ENCODE measurements around the gene PHACTR1.

PHACTR1 gene

DNA sequence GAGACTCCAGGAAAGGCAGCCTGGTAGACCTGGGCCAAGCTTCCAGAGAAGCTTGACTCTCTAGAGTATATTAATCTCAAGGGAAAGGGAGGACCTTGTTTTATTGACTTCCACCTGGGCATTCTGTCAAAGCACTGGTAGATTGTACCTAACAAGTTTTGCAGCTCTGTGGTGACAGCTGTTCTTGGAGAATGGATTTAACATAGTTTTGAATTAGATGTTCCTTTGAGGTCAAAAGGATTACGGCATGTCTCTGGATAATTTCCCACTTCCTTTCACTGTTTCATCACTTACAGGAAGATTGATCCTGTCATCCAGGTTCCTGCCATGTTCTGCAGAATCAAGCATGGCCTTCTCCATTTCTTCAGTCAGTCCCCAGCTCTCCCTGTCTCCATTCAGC, 246.0 kb downstream of the PHACTR1 start:
- Histone ChIP-seq H3K9me3 (ENCODE audit: control insufficient read depth, low read length) (no peaks in the 10 kb centered on the region), H3K18ac (ENCODE audit: low read depth in 1 of 2, low read length in 2 of 2) (peak overlapping the region in 1 of 2 experiments; percentile 55), H3K4me2 (ENCODE audit: low read length, poor library complexity, severe bottlenecking) (no peak overlapping the region), H2BK15ac (ENCODE audit: low read depth, poor library complexity, severe bottlenecking) (no peak overlapping the region), H2BK5ac (ENCODE audit: low read depth, low read length, poor library complexity, severe bottlenecking) (no peak overlapping the region), H2AK5ac (ENCODE audit: low read length, severe bottlenecking) (no peak overlapping the region), H3K27me3 (ENCODE audit: control insufficient read depth in 1 of 2, insufficient read depth in 1 of 2, low read length in 2 of 2) (no peaks in the 10 kb centered on the region), H2BK12ac (ENCODE audit: low read length in 2 of 2) (no peak overlapping the region), H3K14ac (ENCODE audit: low read length in 2 of 2) (no peak overlapping the region), H3K36me3 (ENCODE audit: control insufficient read depth in 1 of 2, insufficient read depth in 2 of 2, low read depth in 1 of 2, low read length in 2 of 2) (no peaks in the 10 kb centered on the region), H3K23ac (ENCODE audit: low read length in 2 of 2) (no peak overlapping the region), H3K9ac (ENCODE audit: low read length) (no peak overlapping the region), H3K27ac (ENCODE audit: low read length, poor library complexity, severe bottlenecking) (no peak overlapping the region), H2BK120ac (ENCODE audit: low read depth, low read length) (no peak overlapping the region), H3K4me3 (ENCODE audit: insufficient read depth in 1 of 2, low read depth in 1 of 2, low read length in 2 of 2) (no peak overlapping the region), H4K8ac (ENCODE audit: low read length) (no peak overlapping the region), H3K79me1 (replicated peaks; ENCODE audit: low read length, poor library complexity, severe bottlenecking) (peaks cover 17% of the 10 kb centered on the region), H3K4me1 (ENCODE audit: control insufficient read depth, insufficient read depth, low read depth, low read length) (peaks cover 4% of the 10 kb centered on the region), H3K4ac (ENCODE audit: low read depth in 1 of 2, low read length in 2 of 2) (peak overlapping the region in 1 of 2 experiments; percentile 6), H2AFZ (ENCODE audit: low read depth, low read length) (no peak overlapping the region), H4K91ac (ENCODE audit: low read length) (no peak overlapping the region)
- 0% methylated on average over 1 of the region's 1 CpG for WGBS
- peak; percentile 32 for DNase-seq

- H2BK15ac ChIP-seq (ENCODE audit: low read depth, poor library complexity, severe bottlenecking), result no peak overlapping the region
- peaks cover 19% of the 10 kb centered on the region for H3K79me1 ChIP-seq (replicated peaks; ENCODE audit: low read length, poor library complexity, severe bottlenecking)
- H2AFZ ChIP-seq (ENCODE audit: low read depth, low read length), result peak overlapping the region; percentile 88
- DNase-seq, result no peak
- no peak overlapping the region for H3K4ac ChIP-seq (ENCODE audit: low read depth in 1 of 2, low read length in 2 of 2)
- no peak overlapping the region for H3K4me2 ChIP-seq (ENCODE audit: low read length, poor library complexity, severe bottlenecking)
- peak overlapping the region; percentile 15 for H3K27ac ChIP-seq (ENCODE audit: low read length, poor library complexity, severe bottlenecking)
- no peak overlapping the region for H2BK5ac ChIP-seq (ENCODE audit: low read depth, low read length, poor library complexity, severe bottlenecking)
- no peak overlapping the region for H3K23ac ChIP-seq (ENCODE audit: low read length in 2 of 2)
- 15% methylated on average over 5 of the region's 5 CpGs for WGBS
- H2BK12ac ChIP-seq (ENCODE audit: low read length in 2 of 2), result peak overlapping the region in 1 of 2 experiments; percentile 59
- H3K18ac ChIP-seq (ENCODE audit: low read depth in 1 of 2, low read length in 2 of 2), result peak overlapping the region in 1 of 2 experiments; percentile 85
- H2BK120ac ChIP-seq (ENCODE audit: low read depth, low read length), result no peak overlapping the region
- H3K14ac ChIP-seq (ENCODE audit: low read length in 2 of 2), result peak overlapping the region in 1 of 2 experiments; percentile 35
- H3K4me1 ChIP-seq (ENCODE audit: control insufficient read depth, insufficient read depth, low read depth, low read length), result peaks cover 4% of the 10 kb centered on the region
- H3K9me3 ChIP-seq (ENCODE audit: control insufficient read depth, low read length), result no peaks in the 10 kb centered on the region
- H3K9ac ChIP-seq (ENCODE audit: low read length), result no peak overlapping the region
- no peaks in the 10 kb centered on the region for H3K27me3 ChIP-seq (ENCODE audit: control insufficient read depth in 1 of 2, insufficient read depth in 1 of 2, low read length in 2 of 2)
- no peaks in the 10 kb centered on the region for H3K36me3 ChIP-seq (ENCODE audit: control insufficient read depth in 1 of 2, insufficient read depth in 2 of 2, low read depth in 1 of 2, low read length in 2 of 2)
- no peak overlapping the region for H2AK5ac ChIP-seq (ENCODE audit: low read length, severe bottlenecking)
- peak overlapping the region; percentile 82 for H4K8ac ChIP-seq (ENCODE audit: low read length)
- H3K4me3 ChIP-seq (ENCODE audit: insufficient read depth in 1 of 2, low read depth in 1 of 2, low read length in 2 of 2), result no peak overlapping the region
- no peak overlapping the region for H4K91ac ChIP-seq (ENCODE audit: low read length)
Measured at GRCh38 chr6:12962987-12963386, 246.4 kb downstream of the PHACTR1 start.

GRCh38 chr6:12963567-12963966, 247.0 kb downstream of the PHACTR1 start:
- Histone ChIP-seq H4K91ac (ENCODE audit: low read length) (no peak overlapping the region), H3K14ac (ENCODE audit: low read length in 2 of 2) (no peak overlapping the region), H3K4me3 (ENCODE audit: insufficient read depth in 1 of 2, low read depth in 1 of 2, low read length in 2 of 2) (no peak overlapping the region), H3K4me1 (ENCODE audit: control insufficient read depth, insufficient read depth, low read depth, low read length) (peaks cover 5% of the 10 kb centered on the region), H2BK5ac (ENCODE audit: low read depth, low read length, poor library complexity, severe bottlenecking) (no peak overlapping the region), H3K9ac (ENCODE audit: low read length) (no peak overlapping the region), H2BK15ac (ENCODE audit: low read depth, poor library complexity, severe bottlenecking) (no peak overlapping the region), H3K4me2 (ENCODE audit: low read length, poor library complexity, severe bottlenecking) (no peak overlapping the region), H2BK120ac (ENCODE audit: low read depth, low read length) (no peak overlapping the region), H3K79me1 (replicated peaks; ENCODE audit: low read length, poor library complexity, severe bottlenecking) (peaks cover 19% of the 10 kb centered on the region), H3K4ac (ENCODE audit: low read depth in 1 of 2, low read length in 2 of 2) (no peak overlapping the region), H3K27ac (ENCODE audit: low read length, poor library complexity, severe bottlenecking) (no peak overlapping the region), H2AFZ (ENCODE audit: low read depth, low read length) (no peak overlapping the region), H3K9me3 (ENCODE audit: control insufficient read depth, low read length) (no peaks in the 10 kb centered on the region), H2AK5ac (ENCODE audit: low read length, severe bottlenecking) (no peak overlapping the region), H3K18ac (ENCODE audit: low read depth in 1 of 2, low read length in 2 of 2) (no peak overlapping the region), H3K23ac (ENCODE audit: low read length in 2 of 2) (no peak overlapping the region), H3K36me3 (ENCODE audit: control insufficient read depth in 1 of 2, insufficient read depth in 2 of 2, low read depth in 1 of 2, low read length in 2 of 2) (no peaks in the 10 kb centered on the region), H4K8ac (ENCODE audit: low read length) (no peak overlapping the region), H2BK12ac (ENCODE audit: low read length in 2 of 2) (no peak overlapping the region), H3K27me3 (ENCODE audit: control insufficient read depth in 1 of 2, insufficient read depth in 1 of 2, low read length in 2 of 2) (no peaks in the 10 kb centered on the region)
- 73% methylated on average over 4 of the region's 4 CpGs for WGBS
- DNase-seq, result no peak

GRCh38 chr6:12967686-12968085, 251.1 kb downstream of the PHACTR1 start:
- H3K14ac ChIP-seq (ENCODE audit: low read length in 2 of 2), result no peak overlapping the region

More at GRCh38 chr6:12967686-12968085, 251.1 kb downstream of the PHACTR1 start:
- Histone ChIP-seq H3K4me1 (ENCODE audit: control insufficient read depth, insufficient read depth, low read depth, low read length) (peaks cover 4% of the 10 kb centered on the region), H2BK12ac (ENCODE audit: low read length in 2 of 2) (no peak overlapping the region), H3K79me1 (replicated peaks; ENCODE audit: low read length, poor library complexity, severe bottlenecking) (peaks cover 9% of the 10 kb centered on the region), H2BK120ac (ENCODE audit: low read depth, low read length) (no peak overlapping the region), H4K91ac (ENCODE audit: low read length) (no peak overlapping the region), H3K9ac (ENCODE audit: low read length) (peak overlapping the region; percentile 70), H3K23ac (ENCODE audit: low read length in 2 of 2) (no peak overlapping the region), H3K4ac (ENCODE audit: low read depth in 1 of 2, low read length in 2 of 2) (no peak overlapping the region), H3K27ac (ENCODE audit: low read length, poor library complexity, severe bottlenecking) (no peak overlapping the region), H2AK5ac (ENCODE audit: low read length, severe bottlenecking) (peak overlapping the region; percentile 61), H4K8ac (ENCODE audit: low read length) (no peak overlapping the region), H3K18ac (ENCODE audit: low read depth in 1 of 2, low read length in 2 of 2) (no peak overlapping the region), H3K4me2 (ENCODE audit: low read length, poor library complexity, severe bottlenecking) (no peak overlapping the region), H3K36me3 (ENCODE audit: control insufficient read depth in 1 of 2, insufficient read depth in 2 of 2, low read depth in 1 of 2, low read length in 2 of 2) (no peaks in the 10 kb centered on the region), H2BK15ac (ENCODE audit: low read depth, poor library complexity, severe bottlenecking) (no peak overlapping the region), H3K27me3 (ENCODE audit: control insufficient read depth in 1 of 2, insufficient read depth in 1 of 2, low read length in 2 of 2) (no peaks in the 10 kb centered on the region), H3K4me3 (ENCODE audit: insufficient read depth in 1 of 2, low read depth in 1 of 2, low read length in 2 of 2) (peak overlapping the region in 1 of 2 experiments; percentile 65), H2BK5ac (ENCODE audit: low read depth, low read length, poor library complexity, severe bottlenecking) (no peak overlapping the region), H2AFZ (ENCODE audit: low read depth, low read length) (no peak overlapping the region), H3K9me3 (ENCODE audit: control insufficient read depth, low read length) (no peaks in the 10 kb centered on the region)
- DNase-seq, result no peak
- 91% methylated on average over 6 of the region's 7 CpGs for WGBS

All from mesenchymal stem cell (in vitro differentiated cells and primary cell).